ENCODE measurements around the gene ARMS2.

ARMS2 gene

GRCh38 chr10:122474131-122474818, 19.8 kb downstream of the ARMS2 start:
- DNase-seq = no peak

- no peak for DNase-seq
These were observed 20.6 kb downstream of the ARMS2 start for GRCh38 chr10:122475100-122475499.

- no peak for DNase-seq
These were observed 21.3 kb downstream of the ARMS2 start for GRCh38 chr10:122475591-122476332.

- peak; percentile 44 for DNase-seq
These were observed 21.9 kb downstream of the ARMS2 start for GRCh38 chr10:122476333-122476695.

- no peak for DNase-seq
These were observed 23.0 kb downstream of the ARMS2 start for GRCh38 chr10:122477436-122477835.

GRCh38 chr10:122478971-122479370, 24.5 kb downstream of the ARMS2 start:
- DNase-seq = no peak

- no peak for DNase-seq
These were observed 25.8 kb downstream of the ARMS2 start for GRCh38 chr10:122480146-122480833.

- DNase-seq = no peak
These were observed 27.0 kb downstream of the ARMS2 start for GRCh38 chr10:122481296-122482056.

- DNase-seq = no peak
These were observed 30.0 kb downstream of the ARMS2 start for GRCh38 chr10:122484276-122485060.

- DNase-seq = no peak
These were observed 31.2 kb downstream of the ARMS2 start for GRCh38 chr10:122485670-122486069.

- no peak for DNase-seq
These were observed 32.1 kb downstream of the ARMS2 start for GRCh38 chr10:122486406-122487080.

- peak; percentile 29 for DNase-seq
These were observed 32.8 kb downstream of the ARMS2 start for GRCh38 chr10:122487174-122487765.

- no peak for DNase-seq
These were observed 35.8 kb downstream of the ARMS2 start for GRCh38 chr10:122490268-122490667.

GRCh38 chr10:122490786-122491680, 36.6 kb downstream of the ARMS2 start:
- DNase-seq = no peak

GRCh38 chr10:122492006-122492405, 37.6 kb downstream of the ARMS2 start:
- no peak for DNase-seq

- no peak for DNase-seq
These were observed 38.6 kb downstream of the ARMS2 start for GRCh38 chr10:122492999-122493481.

- no peak for DNase-seq
These were observed 39.3 kb downstream of the ARMS2 start for GRCh38 chr10:122493761-122494160.

- DNase-seq = no peak
These were observed 39.8 kb downstream of the ARMS2 start for GRCh38 chr10:122494173-122494820.

- DNase-seq = no peak
These were observed 40.4 kb downstream of the ARMS2 start for GRCh38 chr10:122494833-122495232.
